Testis (tissue), 3 donors: ENCODE results near the gene TBC1D1. TPM values are rescaled to one million over a fixed set of nuclear protein-coding genes. Genes with fewer than 3 reads are reported as not detected.

Experiments
- DNase-seq: peaks from one replicate; pipeline ENCODE4 v3.0.0-alpha.2; 2019
- H3K27ac ChIP-seq, 2 donors: fragments of 200-600 bp; sonication (generic); one replicate each; pipeline ENCODE4 v1.5.1; 2019
- H3K27me3 ChIP-seq: fragments of 200-600 bp; sonication (generic); one replicate; pipeline ENCODE4 v1.5.1; 2019
- H3K36me3 ChIP-seq: fragments of 200-600 bp; sonication (generic); one replicate; pipeline ENCODE4 v1.5.1; 2017; ENCODE audit warnings: low read depth; ENCODE audit errors: missing control alignments
- H3K4me1 ChIP-seq: fragments of 200-600 bp; sonication (generic); one replicate; pipeline ENCODE4 v1.5.1; 2019
- H3K4me3 ChIP-seq, 2 donors: fragments of 200-600 bp; sonication (generic); one replicate each; pipeline ENCODE4 v1.5.1; 2017 to 2019
- H3K9me3 ChIP-seq: fragments of 200-600 bp; sonication (generic); one replicate; pipeline ENCODE4 v1.5.1; 2017
- POLR2A ChIP-seq: fragments of 450-650 bp; IDR thresholded peaks from one replicate; pipeline ENCODE4 v1.6.1; 2017; ENCODE audit warnings: antibody characterized with exemption, mild to moderate bottlenecking, moderate library complexity
- WGBS, 2 donors: methylation state at CpG; one replicate each; pipeline ENCODE4 v1.1.5; 2018; 5-methylcytosine and 5-hydroxymethylcytosine counted together
- intact Hi-C: fragments of 100-400 bp; cut with DNase I; formaldehyde crosslinking; loops from one replicate; pipeline ENCODE4 v1.15.1; 2023; ENCODE audit warnings: low total_unique reads
- polyA plus RNA-seq: library from polyadenylated mRNA; stranded (reverse); fragments of 350-450 nt; fragmentation: Illumina TruSeq; extraction: RNeasy Lipid Tissue Mini Kit (QIAGEN cat#74804); gene quantifications from one replicate; pipeline ENCODE4 v1.2.3, GENCODE V29; 2014; ENCODE audit warnings: low read depth, low replicate concordance; ENCODE audit not compliant: insufficient read depth
- total RNA-seq, 2 donors: library from RNA; depleted of rRNA; stranded (reverse); fragments of >200 nt; gene quantifications; one replicate each; pipeline ENCODE4 v1.2.3, GENCODE V29; 2016
- TF ChIP-seq, protein P1 (sequence below), 3 experiments: fragments of 450-650 bp in 2 of 3; fragments of 200-600 bp in 1 of 3; sonication (generic) in 1 of 3; IDR thresholded peaks; one replicate each; pipeline ENCODE4 v1.5.1; 2016 to 2019; ENCODE audit warnings: antibody characterized with exemption in 3 of 3, mild to moderate bottlenecking in 2 of 3, moderate library complexity in 1 of 3

Gene TBC1D1
- total and polyA plus RNA-seq, 3 donors from 2014 or later = 130 to 208 (median 167) TPM

DNA sequence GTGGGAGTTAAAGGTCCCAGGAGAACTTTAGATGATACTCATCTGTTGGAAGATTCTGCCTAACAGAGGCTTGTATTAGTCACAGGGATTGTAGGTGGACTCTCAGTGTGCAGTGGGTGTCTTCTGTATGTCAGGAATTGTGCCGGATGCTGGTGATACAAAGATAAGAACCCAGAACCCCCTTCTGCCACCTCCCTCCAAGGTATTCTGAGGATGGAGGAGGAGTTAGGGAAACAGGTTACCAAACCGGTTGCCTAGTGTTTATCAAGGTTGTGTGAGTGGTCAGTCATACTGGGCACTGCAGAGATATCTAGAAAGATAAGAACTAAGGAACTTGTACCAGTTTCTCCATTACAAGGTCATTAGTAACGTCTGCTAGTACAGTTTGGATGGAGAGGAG is 130.9 kb downstream of the TBC1D1 start:
- 76 to 78% methylated on average over 3 of the region's 3 CpGs for WGBS, 2 donors
- no peaks in the 10 kb centered on the region for H3K4me1 ChIP-seq
- H3K36me3 ChIP-seq = no peaks in the 10 kb centered on the region
- no peak for TF ChIP-seq POLR2A
- TF ChIP-seq, protein P1, sequence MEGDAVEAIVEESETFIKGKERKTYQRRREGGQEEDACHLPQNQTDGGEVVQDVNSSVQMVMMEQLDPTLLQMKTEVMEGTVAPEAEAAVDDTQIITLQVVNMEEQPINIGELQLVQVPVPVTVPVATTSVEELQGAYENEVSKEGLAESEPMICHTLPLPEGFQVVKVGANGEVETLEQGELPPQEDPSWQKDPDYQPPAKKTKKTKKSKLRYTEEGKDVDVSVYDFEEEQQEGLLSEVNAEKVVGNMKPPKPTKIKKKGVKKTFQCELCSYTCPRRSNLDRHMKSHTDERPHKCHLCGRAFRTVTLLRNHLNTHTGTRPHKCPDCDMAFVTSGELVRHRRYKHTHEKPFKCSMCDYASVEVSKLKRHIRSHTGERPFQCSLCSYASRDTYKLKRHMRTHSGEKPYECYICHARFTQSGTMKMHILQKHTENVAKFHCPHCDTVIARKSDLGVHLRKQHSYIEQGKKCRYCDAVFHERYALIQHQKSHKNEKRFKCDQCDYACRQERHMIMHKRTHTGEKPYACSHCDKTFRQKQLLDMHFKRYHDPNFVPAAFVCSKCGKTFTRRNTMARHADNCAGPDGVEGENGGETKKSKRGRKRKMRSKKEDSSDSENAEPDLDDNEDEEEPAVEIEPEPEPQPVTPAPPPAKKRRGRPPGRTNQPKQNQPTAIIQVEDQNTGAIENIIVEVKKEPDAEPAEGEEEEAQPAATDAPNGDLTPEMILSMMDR (IDR thresholded peaks at IDR 0.05) = no peak
- H3K4me3 ChIP-seq = no peak overlapping the region
- H3K9me3 ChIP-seq = no peaks in the 10 kb centered on the region
- H3K27ac ChIP-seq = no peak overlapping the region
- intact Hi-C loops = no loop called here
- H3K27me3 ChIP-seq = no peaks in the 10 kb centered on the region
- no peak for DNase-seq

DNA sequence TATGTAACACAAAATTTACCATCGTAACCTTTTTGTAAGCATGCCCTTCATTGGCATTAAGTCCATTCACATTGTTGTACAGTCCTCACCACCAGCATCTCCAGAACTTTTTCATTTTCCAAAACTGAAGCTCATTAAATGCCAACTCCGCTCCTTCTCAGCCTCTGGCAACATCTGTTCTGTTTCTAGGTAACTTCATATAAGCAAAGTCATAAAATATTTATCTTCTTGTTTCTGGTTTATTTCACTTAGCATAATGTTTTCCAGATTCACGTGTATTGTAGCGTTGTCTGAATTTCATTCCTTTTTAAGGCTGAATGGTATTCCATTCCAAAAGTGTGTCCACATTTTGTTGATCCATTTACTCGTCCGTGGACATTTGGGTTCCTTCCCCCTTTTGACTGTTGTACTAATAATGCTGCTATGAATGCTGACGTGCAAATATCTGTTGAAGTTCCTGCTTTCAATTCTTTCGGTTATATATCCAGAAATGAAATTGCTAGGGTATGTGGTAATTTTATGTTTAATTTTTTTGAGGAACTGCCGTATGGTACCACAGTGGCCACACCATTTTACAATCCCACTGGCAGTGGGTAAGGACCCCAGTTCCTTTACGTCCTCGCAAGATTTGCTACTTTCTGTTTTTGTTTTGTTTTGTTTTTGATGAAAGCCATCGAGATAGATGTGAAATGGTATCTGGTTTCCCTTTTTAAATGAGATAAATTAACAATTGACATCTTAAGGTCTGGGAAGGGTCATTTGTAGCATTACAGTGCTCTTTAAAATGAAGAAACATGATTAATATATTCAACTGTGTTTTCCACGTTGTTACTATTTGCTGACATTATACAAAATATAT is 132.7 kb downstream of the TBC1D1 start:
- Histone ChIP-seq H3K36me3 (no peaks in the 10 kb centered on the region), H3K27me3 (no peaks in the 10 kb centered on the region), H3K27ac (peak overlapping the region in 1 of 2 donors; percentile 39), H3K9me3 (no peaks in the 10 kb centered on the region), H3K4me1 (no peaks in the 10 kb centered on the region), H3K4me3 (no peak overlapping the region)
- intact Hi-C loops = no loop called here
- DNase-seq = no peak
- 59 to 67% methylated on average over 13 of the region's 13 CpGs for WGBS, 2 donors
- TF ChIP-seq, protein P1 (IDR thresholded peaks at IDR 0.05) = no peak
- TF ChIP-seq POLR2A = no peak

DNA sequence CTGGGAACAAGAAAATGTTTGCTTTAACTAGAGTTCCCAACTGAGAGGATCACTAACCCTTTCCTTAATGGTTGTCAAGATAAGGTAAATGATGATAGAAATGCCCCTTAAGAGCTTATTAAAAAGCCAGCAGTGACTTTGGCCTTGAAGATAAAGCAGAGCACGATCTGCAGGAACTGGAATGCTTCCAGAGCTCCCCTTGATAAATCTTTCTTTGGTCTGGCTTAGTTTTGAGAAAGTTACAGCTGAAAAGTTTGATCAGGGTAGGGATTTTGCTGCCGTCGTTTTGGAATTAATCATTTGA is 133.3 kb downstream of the TBC1D1 start:
- 18 to 33% methylated on average over 3 of the region's 3 CpGs for WGBS, 2 donors
- H3K27me3 ChIP-seq = no peaks in the 10 kb centered on the region
- peak overlapping the region in 1 of 2 donors; percentile 39 for H3K27ac ChIP-seq
- no peaks in the 10 kb centered on the region for H3K4me1 ChIP-seq
- no peaks in the 10 kb centered on the region for H3K9me3 ChIP-seq
- H3K4me3 ChIP-seq = no peak overlapping the region
- intact Hi-C loops = no loop called here
- peak; percentile 54 for DNase-seq
- TF ChIP-seq POLR2A = no peak
- TF ChIP-seq, protein P1 (IDR thresholded peaks at IDR 0.05) = no peak
- H3K36me3 ChIP-seq = no peaks in the 10 kb centered on the region

DNA sequence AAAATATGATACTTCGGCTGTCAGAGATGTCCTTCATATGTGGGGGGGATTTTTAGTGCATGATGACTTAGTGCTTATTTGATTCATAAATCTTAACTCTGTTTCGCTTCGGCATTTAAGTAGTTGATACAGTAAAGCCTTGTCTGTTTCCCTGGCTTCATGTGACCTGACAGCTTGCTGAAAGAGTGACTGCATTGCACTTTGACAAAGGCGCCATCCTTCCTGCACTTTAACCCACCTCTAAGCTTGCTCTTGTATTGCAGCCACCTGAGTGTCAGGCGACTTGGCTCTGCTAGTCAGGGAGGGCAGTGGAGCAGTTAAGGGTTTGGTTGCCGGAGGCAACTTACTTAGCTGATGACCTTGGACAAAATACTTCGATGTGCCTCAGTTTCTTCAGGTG is 134.8 kb downstream of the TBC1D1 start:
- intact Hi-C loops = no loop called here
- no peak for TF ChIP-seq POLR2A
- TF ChIP-seq, protein P1 (IDR thresholded peaks at IDR 0.05) = no peak
- H3K27me3 ChIP-seq = no peaks in the 10 kb centered on the region
- H3K4me1 ChIP-seq = no peaks in the 10 kb centered on the region
- no peaks in the 10 kb centered on the region for H3K9me3 ChIP-seq
- no peak for DNase-seq
- H3K27ac ChIP-seq = no peak overlapping the region
- WGBS, 2 donors = 90 to 97% methylated on average over 7 of the region's 7 CpGs
- H3K4me3 ChIP-seq = no peak overlapping the region
- no peaks in the 10 kb centered on the region for H3K36me3 ChIP-seq

DNA sequence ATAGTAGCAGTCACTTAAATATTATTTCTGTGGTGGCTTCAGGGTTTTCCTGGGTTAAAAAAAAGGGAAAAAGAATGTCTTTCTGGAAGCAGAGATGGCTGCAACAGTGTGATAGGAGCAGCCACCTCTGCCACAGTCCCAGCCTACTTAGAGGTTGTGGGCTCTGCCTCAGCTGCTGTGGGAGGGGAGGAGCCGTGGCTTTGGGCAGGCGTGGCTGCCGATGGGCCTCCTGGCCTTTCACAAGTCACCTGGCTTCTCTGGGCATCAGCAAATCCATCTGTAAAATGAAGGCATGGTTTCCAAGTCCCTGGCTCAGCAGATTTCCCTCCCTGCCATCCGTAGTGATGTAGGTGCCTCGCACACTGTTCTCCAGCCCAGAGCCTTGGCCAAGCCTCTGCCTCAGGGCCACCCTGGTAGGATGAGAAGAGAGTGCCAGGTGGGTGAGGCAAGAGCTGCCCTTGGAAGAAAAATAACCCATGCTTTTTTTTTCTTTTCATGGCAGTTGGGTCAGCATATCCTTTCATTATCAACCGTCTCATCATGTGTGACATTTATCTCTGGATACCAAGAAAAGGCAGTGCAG is 135.4 kb downstream of the TBC1D1 start:
- no peak for DNase-seq
- H3K4me1 ChIP-seq = no peaks in the 10 kb centered on the region

More for the DNA sequence above, 135.4 kb downstream of the TBC1D1 start:
- Histone ChIP-seq H3K4me3 (no peak overlapping the region), H3K27me3 (no peaks in the 10 kb centered on the region), H3K36me3 (no peaks in the 10 kb centered on the region), H3K9me3 (no peaks in the 10 kb centered on the region), H3K27ac (no peak overlapping the region)
- 91 to 97% methylated on average over 5 to 6 of the region's 6 CpGs for WGBS, 2 donors
- intact Hi-C loops = no loop called here
- TF ChIP-seq, protein P1 (IDR thresholded peaks at IDR 0.05) = no peak
- no peak for TF ChIP-seq POLR2A
